ENCODE results near the gene PANX2. TPM values are rescaled to one million over a fixed set of nuclear protein-coding genes. Genes with fewer than 3 reads are reported as not detected.
A peak's percentile ranks its signal among the peaks of the same experiment; 100 is the strongest.

The PANX2 gene
- total and polyA plus RNA-seq, 9 of the 15 experiments (the other 6 are each of a cell fraction or from before 2014, with no cell fraction given), result 0.01 to 3.9 (median 0.67) TPM; not detected in 1

GRCh38 chr22:50138988-50139387 is 31.5 kb upstream of the PANX2 start:
- POLR2A ChIA-PET, result no interaction called here
- BruUV-seq (replicated peaks), result no TSS peak
- H3K27me3 ChIP-seq (ENCODE audit: control insufficient read depth in 2 of 2, insufficient read depth in 2 of 2, low read length in 2 of 2), result no peaks in the 10 kb centered on the region

GRCh38 chr22:50139843-50140415 is 30.6 kb upstream of the PANX2 start:
- H4K20me1 ChIP-seq (replicated peaks; ENCODE audit: control insufficient read depth, insufficient read depth, low read length), result no peaks in the 10 kb centered on the region
- POLR2A ChIA-PET, result interaction anchor here (0.6 to 1.5 kb wide), 3 partner anchors 11 to 313 kb away, joined by 3 to 4 read pairs (median 3); no protein-coding TSS in a partner anchor
- no peaks in the 10 kb centered on the region for H3K9me3 ChIP-seq (replicated peaks; ENCODE audit: control insufficient read depth, insufficient read depth, low read depth, low read length)
- ATAC-seq (peak; percentile 50; the same call in 1 of the 3 replicates), DNase-seq (ENCODE audit: extremely low read depth in 1 of 4, low spot score in 3 of 4) (peak in 1 of 4 experiments; percentile 31), FAIRE-seq (peak; percentile 79)
- no peaks in the 10 kb centered on the region for H3K27me3 ChIP-seq (ENCODE audit: control insufficient read depth in 2 of 2, insufficient read depth in 2 of 2, low read length in 2 of 2)
- H3K4me2 ChIP-seq (ENCODE audit: insufficient read depth, low read length), result peak overlapping the region; percentile 74
- 43% methylated on average over 13 of the region's 15 CpGs for WGBS (ENCODE audit: insufficient coverage, low coverage, missing lambda C conversion rate)
- in situ Hi-C loops (cut with MboI), result loop anchor here (5.0 kb wide), 1 partner anchor 72 kb away; no protein-coding TSS in a partner anchor
- CTCF ChIA-PET (ENCODE audit: low intra/inter-chr PET ratio), result no interaction called here
- H3K27ac ChIP-seq (ENCODE audit: extremely low read depth, low read depth, low read length), result no peak overlapping the region
- BruUV-seq (replicated peaks), result no TSS peak
- no peak overlapping the region for H3K4me3 ChIP-seq
- intact Hi-C loops (cut with micrococcal nuclease), result loop anchor here (10.0 kb wide), 1 partner anchor 205 kb away; the partner anchor contains the start of gene PPP6R2
- H3K9ac ChIP-seq (ENCODE audit: insufficient read depth in 1 of 2, low read depth in 2 of 2, low read length in 2 of 2), result no peak overlapping the region
- H3K36me3 ChIP-seq (ENCODE audit: control insufficient read depth, insufficient read depth, low read length), result no peaks in the 10 kb centered on the region
- no peaks in the 10 kb centered on the region for H3K9me1 ChIP-seq (ENCODE audit: control insufficient read depth, insufficient read depth, low read length)
- peaks cover 8 to 11% of the 10 kb centered on the region in 2 experiments; a peak in 4 of 5 replicates for H3K4me1 ChIP-seq (replicated peaks in 1 of 2; ENCODE audit: control insufficient read depth in 2 of 2, insufficient read depth in 2 of 2, low read length in 2 of 2)
- H2AFZ ChIP-seq (ENCODE audit: low read depth, low read length), result peak overlapping the region; percentile 63
- no peaks in the 10 kb centered on the region for H3K79me2 ChIP-seq (ENCODE audit: control insufficient read depth, insufficient read depth, low read length)
- TF ChIP-seq THAP7 (CRISPR knock-in tag; IDR thresholded peaks at IDR 0.05) (no peak), ZNF75A (CRISPR knock-in tag; IDR thresholded peaks at IDR 0.05) (no peak), TEAD4 (IDR thresholded peaks at IDR 0.05; ENCODE audit: low read length) (no peak), TEAD4 (CRISPR knock-in tag; IDR thresholded peaks at IDR 0.05; ENCODE audit: borderline replicate concordance) (no peak), HSF4 (CRISPR knock-in tag; IDR thresholded peaks at IDR 0.05; ENCODE audit: borderline replicate concordance) (no peak), TEAD2 (tag; IDR thresholded peaks at IDR 0.05) (no peak), TSC22D4 (tag; IDR thresholded peaks at IDR 0.05) (no peak), MCM3 (IDR thresholded peaks at IDR 0.05) (no peak), SRF (CRISPR knock-in tag; IDR thresholded peaks at IDR 0.05) (no peak), CREB5 (CRISPR knock-in tag; IDR thresholded peaks at IDR 0.05) (no peak)

More at GRCh38 chr22:50138988-50139387, 31.5 kb upstream of the PANX2 start:
- Histone ChIP-seq H3K36me3 (ENCODE audit: control insufficient read depth, insufficient read depth, low read length) (no peaks in the 10 kb centered on the region), H3K79me2 (ENCODE audit: control insufficient read depth, insufficient read depth, low read length) (no peaks in the 10 kb centered on the region), H4K20me1 (replicated peaks; ENCODE audit: control insufficient read depth, insufficient read depth, low read length) (no peaks in the 10 kb centered on the region), H3K4me2 (ENCODE audit: insufficient read depth, low read length) (no peak overlapping the region), H3K4me1 (replicated peaks in 1 of 2; ENCODE audit: control insufficient read depth in 2 of 2, insufficient read depth in 2 of 2, low read length in 2 of 2) (peaks cover 6 to 11% of the 10 kb centered on the region in 2 experiments; a peak in 4 of 5 replicates), H3K9ac (ENCODE audit: insufficient read depth in 1 of 2, low read depth in 2 of 2, low read length in 2 of 2) (no peak overlapping the region), H3K9me1 (ENCODE audit: control insufficient read depth, insufficient read depth, low read length) (no peaks in the 10 kb centered on the region), H3K9me3 (replicated peaks; ENCODE audit: control insufficient read depth, insufficient read depth, low read depth, low read length) (no peaks in the 10 kb centered on the region), H3K4me3 (no peak overlapping the region), H3K27ac (ENCODE audit: extremely low read depth, low read depth, low read length) (no peak overlapping the region), H2AFZ (ENCODE audit: low read depth, low read length) (no peak overlapping the region)
- ATAC-seq, result no peak
- intact Hi-C loops (cut with micrococcal nuclease), result no loop called here
- WGBS (ENCODE audit: insufficient coverage, low coverage, missing lambda C conversion rate), result 77% methylated on average over 5 of the region's 9 CpGs
- in situ Hi-C loops (cut with MboI), result no loop called here
- no peak for FAIRE-seq
- DNase-seq (ENCODE audit: extremely low read depth in 1 of 4, low spot score in 3 of 4), result no peak
- CTCF ChIA-PET (ENCODE audit: low intra/inter-chr PET ratio), result no interaction called here
- no peak for TF ChIP-seq RAD21 (CRISPR knock-in tag; conservative IDR thresholded peaks at IDR 0.05 in 1 of 2, IDR thresholded peaks at IDR 0.05 in 1 of 2)
- no peak for TF ChIP-seq ZNF24 (IDR thresholded peaks at IDR 0.05)
- no peak for TF ChIP-seq ELF1 (tag; IDR thresholded peaks at IDR 0.05)
- no peak for TF ChIP-seq ASH1L (IDR thresholded peaks at IDR 0.05; ENCODE audit: borderline replicate concordance, low read depth, partially characterized antibody)
